Measurements from ENCODE around the gene FBXL4.

Gene FBXL4

DNA sequence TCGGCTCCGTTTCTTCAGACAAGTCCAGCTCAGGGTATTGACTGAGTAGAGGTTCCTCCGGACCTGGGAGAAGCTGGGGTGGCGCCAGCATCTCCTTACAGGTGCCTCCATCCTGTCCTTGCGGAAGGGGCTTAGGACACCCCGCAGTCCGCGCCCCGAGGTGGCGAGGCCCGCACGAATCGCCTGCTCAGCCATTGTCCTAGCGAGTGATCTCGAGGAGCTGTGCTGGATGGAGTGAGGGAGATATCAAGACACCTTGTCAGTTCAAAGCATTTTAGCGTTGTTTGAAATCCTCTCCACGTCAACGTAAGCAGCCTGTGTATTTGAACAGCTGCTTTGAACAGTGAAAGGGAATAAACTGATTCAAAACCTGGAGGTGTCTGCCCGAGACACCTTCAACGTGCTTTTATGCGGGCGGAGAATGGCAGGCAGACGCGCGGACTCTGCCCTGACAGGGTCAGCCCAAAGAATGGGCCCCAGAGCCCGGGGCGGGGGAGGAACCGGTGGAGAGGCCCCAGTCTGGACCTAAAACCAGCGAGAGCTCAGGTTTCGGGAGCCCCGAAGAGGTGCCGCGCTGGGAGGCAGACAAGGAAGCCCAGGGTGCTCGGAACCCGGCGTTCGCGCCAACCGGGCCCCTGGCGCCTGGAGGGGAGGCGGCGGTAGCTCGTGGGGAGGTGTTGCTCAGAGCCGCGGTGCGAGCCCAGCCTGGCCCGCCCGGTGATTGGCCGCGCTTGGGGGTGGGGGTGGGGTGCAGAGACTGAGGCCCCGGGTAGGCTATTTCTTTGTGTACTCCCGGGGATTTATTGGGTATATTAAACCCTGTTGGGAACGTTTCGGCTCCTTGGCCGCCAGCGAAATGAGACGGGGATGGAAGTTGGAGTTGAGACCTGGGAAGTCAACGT lies 116.4 kb downstream of the FBXL4 start:
- Histone ChIP-seq H3K36me3 (no peaks in the 10 kb centered on the region), H3K4me3 (no peak overlapping the region), H3K27me3 (peaks cover 0 to 77% of the 10 kb centered on the region in 2 donors), H3K9me3 (no peaks in the 10 kb centered on the region), H3K27ac (no peak overlapping the region), H3K4me1 (peaks cover 0 to 67% (median 50%) of the 10 kb centered on the region in 4 donors)
- TF ChIP-seq CTCF (IDR thresholded peaks at IDR 0.05): no peak
- no peak for DNase-seq
- intact Hi-C loops (cut with DNase I; ENCODE audit: low total_unique reads): no loop called here

- DNase-seq: no peak
- no peak overlapping the region for H3K4me3 ChIP-seq
- H3K4me1 ChIP-seq: peaks cover 0 to 59% (median 42%) of the 10 kb centered on the region in 4 donors
- intact Hi-C loops (cut with DNase I; ENCODE audit: low total_unique reads): no loop called here
- H3K36me3 ChIP-seq: no peaks in the 10 kb centered on the region
- H3K27me3 ChIP-seq: peaks cover 0 to 77% of the 10 kb centered on the region in 2 donors
- no peaks in the 10 kb centered on the region for H3K9me3 ChIP-seq
- no peak for TF ChIP-seq CTCF (IDR thresholded peaks at IDR 0.05)
- H3K27ac ChIP-seq: no peak overlapping the region
These were observed 117.6 kb downstream of the FBXL4 start for GRCh38 chr6:98830146-98830545.

- H3K36me3 ChIP-seq: no peaks in the 10 kb centered on the region
- peaks cover 0 to 88% of the 10 kb centered on the region in 2 donors for H3K27me3 ChIP-seq
- H3K27ac ChIP-seq: no peak overlapping the region
- peaks cover 0 to 59% (median 46%) of the 10 kb centered on the region in 4 donors for H3K4me1 ChIP-seq
- intact Hi-C loops (cut with DNase I; ENCODE audit: low total_unique reads): no loop called here
- no peaks in the 10 kb centered on the region for H3K9me3 ChIP-seq
- DNase-seq: no peak
- no peak overlapping the region for H3K4me3 ChIP-seq
- no peak for TF ChIP-seq CTCF (IDR thresholded peaks at IDR 0.05)
These were observed 118.8 kb downstream of the FBXL4 start for GRCh38 chr6:98828941-98829411.

DNA sequence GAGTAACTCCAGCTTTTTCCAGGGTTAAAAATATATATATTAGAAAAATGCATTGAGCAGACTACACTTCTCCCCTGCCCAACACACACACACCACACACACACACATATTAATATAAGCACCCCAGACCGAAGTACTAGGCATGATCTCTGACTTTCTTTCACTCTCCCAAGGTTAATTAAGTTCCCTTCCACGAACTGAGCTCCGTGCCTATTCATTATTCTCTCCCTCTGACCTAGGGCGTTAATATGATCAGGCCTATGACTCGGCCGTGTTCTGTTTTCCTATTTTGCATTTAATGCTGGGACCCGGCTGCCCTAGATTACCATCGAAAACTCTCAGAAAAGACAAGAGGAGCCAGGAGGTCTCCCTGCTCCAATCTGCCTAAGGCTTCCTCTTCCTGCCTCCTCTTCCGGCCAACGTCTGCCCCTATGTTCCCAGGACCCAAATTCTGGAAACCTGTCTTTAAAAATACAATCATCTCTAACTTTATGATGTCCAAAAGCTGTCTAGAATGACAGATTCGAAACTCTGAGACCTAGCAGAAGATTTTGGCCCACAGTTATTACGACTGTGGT lies 119.4 kb downstream of the FBXL4 start:
- Histone ChIP-seq H3K4me1 (peaks cover 0 to 55% (median 45%) of the 10 kb centered on the region in 4 donors), H3K27me3 (peaks cover 0 to 93% of the 10 kb centered on the region in 2 donors), H3K36me3 (no peaks in the 10 kb centered on the region), H3K9me3 (no peaks in the 10 kb centered on the region), H3K4me3 (no peak overlapping the region), H3K27ac (no peak overlapping the region)
- TF ChIP-seq CTCF (IDR thresholded peaks at IDR 0.05): no peak
- intact Hi-C loops (cut with DNase I; ENCODE audit: low total_unique reads): no loop called here
- no peak for DNase-seq

GRCh38 chr6:98827295-98828159 lies 120.2 kb downstream of the FBXL4 start:
- Histone ChIP-seq H3K36me3 (no peaks in the 10 kb centered on the region), H3K4me1 (peaks cover 0 to 48% (median 37%) of the 10 kb centered on the region in 4 donors), H3K4me3 (no peak overlapping the region), H3K9me3 (no peaks in the 10 kb centered on the region), H3K27me3 (peaks cover 0 to 92% of the 10 kb centered on the region in 2 donors), H3K27ac (no peak overlapping the region)
- no peak for DNase-seq
- intact Hi-C loops (cut with DNase I; ENCODE audit: low total_unique reads): no loop called here
- TF ChIP-seq CTCF (IDR thresholded peaks at IDR 0.05): no peak
